PFSK-1 (cell line): ENCODE results near the gene TMEM213.

ENCODE experiments used
- FOXP2 ChIP-seq: optimal IDR thresholded peaks from 2 replicates; pipeline ENCODE3; 2011; ENCODE audit warnings: borderline replicate concordance, control low read depth, inconsistent platforms; ENCODE audit not compliant: insufficient read depth; ENCODE audit errors: extremely low read length, extremely low read depth
- POLR2AphosphoS5 ChIP-seq: IDR thresholded peaks from 2 replicates; pipeline ENCODE4 v1.6.1; 2012; ENCODE audit warnings: low read depth, mild to moderate bottlenecking, control low read depth, low read length, moderate library complexity
- REST ChIP-seq, 2 experiments: IDR thresholded peaks; 2 replicates each; pipeline versions ENCODE4 v1.6.1 to v1.8.0; 2011 to 2012; ENCODE audit warnings: low read depth in 2 of 2, low read length in 2 of 2, control low read depth in 1 of 2, inconsistent platforms in 1 of 2, mild to moderate bottlenecking in 1 of 2, moderate library complexity in 1 of 2; ENCODE audit not compliant: insufficient read depth in 1 of 2
- SIN3A ChIP-seq: IDR thresholded peaks from 2 replicates; pipeline ENCODE4 v1.6.1; 2012; ENCODE audit warnings: mild to moderate bottlenecking, low read length, moderate library complexity, borderline replicate concordance; ENCODE audit not compliant: insufficient read depth
- TAF1 ChIP-seq: IDR thresholded peaks from 2 replicates; pipeline ENCODE4 v1.6.1; 2012; ENCODE audit warnings: low read length, control low read depth, borderline replicate concordance; ENCODE audit not compliant: insufficient read depth

The TMEM213 gene

GRCh38 chr7:138835087-138835486 lies 37.3 kb downstream of the TMEM213 start:
- TF ChIP-seq POLR2AphosphoS5 = no peak
- TF ChIP-seq REST (IDR thresholded peaks at IDR 0.05; ENCODE audit: insufficient read depth in 1 of 2, low read depth in 2 of 2, low read length in 2 of 2) = no peak
- TF ChIP-seq SIN3A = no peak
- no peak for TF ChIP-seq FOXP2
- TF ChIP-seq TAF1 = no peak

DNA sequence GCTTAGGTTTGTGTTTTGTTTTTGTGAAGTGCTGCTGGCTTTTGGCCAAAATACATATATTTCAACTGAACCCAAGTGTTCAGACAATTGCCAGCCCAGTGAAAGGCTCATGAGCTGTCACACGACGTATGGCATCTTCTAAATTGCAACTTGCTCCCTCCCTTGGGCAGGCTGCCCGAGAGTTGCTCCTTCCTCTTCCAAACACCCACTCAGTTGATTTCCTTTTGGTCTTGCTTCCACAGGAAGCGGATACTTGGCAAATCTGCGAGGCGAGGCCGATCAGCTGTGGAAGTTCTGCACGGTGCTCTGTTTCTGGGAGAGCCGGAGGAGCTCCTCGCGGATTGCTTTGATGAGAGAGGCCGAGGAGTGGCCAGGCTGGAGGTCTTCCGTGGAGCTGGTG lies 39.8 kb downstream of the TMEM213 start:
- no peak for TF ChIP-seq TAF1

DNA sequence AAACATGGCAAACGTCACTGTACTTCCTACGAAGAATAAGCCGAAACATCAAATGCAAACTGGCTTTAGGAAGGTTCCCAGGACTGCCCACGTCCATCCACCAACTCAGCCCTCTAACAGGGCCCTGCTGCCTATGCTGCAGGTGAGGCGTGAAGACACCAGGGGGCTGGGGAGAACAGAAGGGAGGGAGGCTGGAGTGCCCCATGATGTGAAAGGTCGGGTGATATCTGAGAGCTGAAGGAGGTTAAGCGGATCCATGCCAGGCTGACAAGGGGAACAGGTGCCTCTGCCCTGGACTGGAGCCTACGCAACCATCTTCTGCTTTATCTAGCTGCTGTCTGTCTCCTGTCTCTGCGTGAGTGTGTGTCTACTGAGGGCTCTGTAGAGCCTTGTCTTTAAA lies 40.4 kb downstream of the TMEM213 start:
- TF ChIP-seq POLR2AphosphoS5 = no peak
- TF ChIP-seq SIN3A = no peak
- TF ChIP-seq FOXP2 = no peak

DNA sequence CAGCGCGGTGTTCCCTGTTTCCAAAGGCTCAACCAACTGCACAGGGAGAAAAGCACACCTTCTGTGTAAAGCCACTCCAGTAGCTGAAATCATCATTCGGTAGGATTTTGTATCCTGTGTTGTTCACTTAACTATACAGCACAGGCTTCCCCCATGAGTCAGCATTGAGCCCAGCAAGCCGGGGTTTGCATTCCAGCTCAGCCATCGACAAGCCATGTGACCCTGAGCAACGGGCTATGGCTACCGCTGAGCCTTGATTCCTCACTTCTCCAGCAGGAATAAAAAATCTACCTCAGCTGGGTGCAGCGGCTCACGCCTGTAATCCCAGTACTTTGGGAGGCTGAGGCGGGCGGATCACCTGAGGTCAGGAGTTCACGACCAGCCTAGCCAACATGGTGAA lies 44.3 kb downstream of the TMEM213 start:
- TF ChIP-seq FOXP2 = no peak
- no peak for TF ChIP-seq POLR2AphosphoS5
- TF ChIP-seq SIN3A = no peak
- TF ChIP-seq TAF1 = no peak
- no peak for TF ChIP-seq REST (IDR thresholded peaks at IDR 0.05; ENCODE audit: insufficient read depth in 1 of 2, low read depth in 2 of 2, low read length in 2 of 2)

DNA sequence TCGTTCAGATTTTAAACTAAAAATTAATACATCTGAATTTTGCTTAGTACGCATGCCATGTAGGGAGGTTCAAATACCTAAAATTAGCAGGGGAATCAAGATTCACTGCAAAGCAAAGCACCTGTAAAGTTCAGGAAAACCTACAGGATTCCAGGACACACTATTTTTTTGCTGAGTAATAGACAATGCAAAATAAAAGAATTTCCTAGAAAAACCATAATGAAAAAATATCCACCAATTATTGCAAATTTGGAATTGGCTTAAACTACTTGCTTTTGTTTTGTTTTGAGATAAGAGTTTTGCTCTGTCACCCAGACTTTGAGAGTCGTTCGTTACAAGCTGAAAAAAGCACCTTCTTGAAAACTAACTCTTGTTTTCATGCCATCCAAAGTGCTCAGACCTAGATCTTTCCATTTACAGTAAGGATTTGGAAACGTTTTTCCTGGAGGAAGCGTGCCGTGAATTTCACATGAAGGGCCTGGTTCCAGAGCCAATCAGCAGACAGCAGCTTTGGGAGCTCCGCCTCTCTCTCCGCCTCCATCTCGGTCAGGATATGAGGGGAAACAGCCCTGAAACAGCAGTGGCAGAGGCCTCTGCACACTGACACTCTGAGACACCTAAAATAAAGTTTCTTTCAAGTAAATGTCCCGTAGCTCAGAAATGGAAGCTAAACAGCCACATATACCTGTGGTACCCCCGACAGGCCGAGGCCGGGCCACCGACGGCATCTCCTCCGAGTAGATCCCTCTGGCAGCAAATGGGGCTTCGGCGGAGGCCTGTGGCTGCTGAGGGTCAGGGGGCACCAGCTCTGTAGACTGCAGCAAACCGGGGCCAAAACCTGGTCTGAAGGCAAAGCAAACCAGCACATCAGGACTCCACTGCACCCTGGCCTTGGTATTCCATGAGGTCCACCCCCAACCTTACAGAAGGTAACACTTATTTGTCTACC lies 46.1 kb downstream of the TMEM213 start:
- TF ChIP-seq FOXP2 = no peak
- TF ChIP-seq TAF1 = no peak
- no peak for TF ChIP-seq POLR2AphosphoS5
- TF ChIP-seq REST (IDR thresholded peaks at IDR 0.05; ENCODE audit: insufficient read depth in 1 of 2, low read depth in 2 of 2, low read length in 2 of 2) = no peak
- TF ChIP-seq SIN3A = no peak

DNA sequence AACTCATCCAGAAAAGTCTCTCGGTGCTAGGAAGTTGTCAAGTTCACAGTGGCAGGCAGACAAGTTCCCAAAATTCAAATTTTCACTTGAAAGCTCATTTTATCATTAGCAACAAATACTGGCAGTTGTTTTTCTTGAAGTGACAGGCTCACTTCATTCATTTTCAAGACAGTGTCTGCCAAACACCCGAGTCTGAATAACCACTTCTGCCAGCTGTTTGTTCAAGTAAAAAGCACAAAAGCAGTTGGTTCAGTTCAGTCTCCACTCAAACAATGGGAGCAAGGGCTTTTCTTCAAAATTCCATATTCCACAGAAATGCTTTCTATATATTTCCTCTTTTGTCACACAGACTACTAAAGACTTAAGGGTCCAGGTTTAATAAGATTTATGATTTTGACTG lies 47.9 kb downstream of the TMEM213 start:
- TF ChIP-seq SIN3A = no peak
- no peak for TF ChIP-seq FOXP2
- no peak for TF ChIP-seq POLR2AphosphoS5
- no peak for TF ChIP-seq TAF1
- no peak for TF ChIP-seq REST (IDR thresholded peaks at IDR 0.05; ENCODE audit: insufficient read depth in 1 of 2, low read depth in 2 of 2, low read length in 2 of 2)
